NCI-H128 (cell line): Measurements from ENCODE around the gene VEGFA.

Experiments
- DNase-seq: peaks from one replicate; lab custom pipeline; 2025; ENCODE audit not compliant: unreplicated experiment; lab: John Stamatoyannopoulos, UW

VEGFA gene

DNA sequence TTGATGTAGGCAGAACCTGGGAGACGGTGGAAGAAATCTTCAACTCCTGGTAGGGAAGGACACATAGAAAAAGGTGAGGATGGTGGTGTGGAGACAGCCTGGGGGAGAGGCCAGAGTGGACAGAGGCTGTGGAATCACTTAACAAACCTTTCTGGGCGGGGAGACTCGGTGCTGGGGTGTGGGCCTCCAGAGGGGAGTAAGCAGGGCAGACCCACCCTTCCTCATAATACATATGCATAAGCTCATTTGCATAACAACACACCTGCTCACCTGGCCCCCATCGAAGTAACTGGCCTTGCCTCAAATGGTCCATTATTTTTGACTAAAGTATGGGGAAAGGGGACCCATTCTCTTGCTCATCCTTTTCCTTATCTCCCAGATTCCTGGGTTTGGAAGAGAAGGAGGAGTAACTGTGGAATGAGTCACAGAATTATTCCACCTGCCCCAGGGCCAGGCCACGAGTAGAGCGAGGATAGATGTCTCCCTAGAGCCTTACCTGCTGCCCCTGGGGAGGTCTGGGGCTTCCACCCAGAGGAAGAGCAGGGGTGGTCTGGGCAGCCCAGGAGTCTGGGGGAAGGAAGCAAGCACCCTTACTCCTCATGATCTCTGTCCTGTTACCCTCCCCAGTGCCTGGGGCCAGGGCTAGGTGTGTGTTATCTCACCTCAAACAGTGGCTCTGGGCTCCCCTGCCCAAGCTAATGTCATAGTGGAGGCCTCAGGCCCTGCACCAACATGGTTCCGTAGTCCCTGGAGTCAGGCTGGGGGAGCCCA, 10.7 kb upstream of the VEGFA start:
- no peak for DNase-seq

DNA sequence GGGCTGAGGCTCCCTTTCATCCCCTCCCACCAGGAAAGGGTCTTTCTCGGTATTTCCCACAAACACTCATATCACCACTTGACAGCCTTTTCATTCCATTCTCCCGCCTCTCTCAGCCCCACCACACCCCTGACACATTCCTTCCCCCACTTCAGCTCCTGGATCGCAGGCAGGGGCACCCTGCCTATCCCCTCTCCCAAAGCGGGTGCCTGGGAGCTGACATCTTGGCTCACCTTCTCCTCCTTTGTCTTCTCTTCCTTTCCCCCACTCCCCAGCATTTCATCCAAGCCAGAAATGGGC, 10.2 kb upstream of the VEGFA start:
- no peak for DNase-seq

DNA sequence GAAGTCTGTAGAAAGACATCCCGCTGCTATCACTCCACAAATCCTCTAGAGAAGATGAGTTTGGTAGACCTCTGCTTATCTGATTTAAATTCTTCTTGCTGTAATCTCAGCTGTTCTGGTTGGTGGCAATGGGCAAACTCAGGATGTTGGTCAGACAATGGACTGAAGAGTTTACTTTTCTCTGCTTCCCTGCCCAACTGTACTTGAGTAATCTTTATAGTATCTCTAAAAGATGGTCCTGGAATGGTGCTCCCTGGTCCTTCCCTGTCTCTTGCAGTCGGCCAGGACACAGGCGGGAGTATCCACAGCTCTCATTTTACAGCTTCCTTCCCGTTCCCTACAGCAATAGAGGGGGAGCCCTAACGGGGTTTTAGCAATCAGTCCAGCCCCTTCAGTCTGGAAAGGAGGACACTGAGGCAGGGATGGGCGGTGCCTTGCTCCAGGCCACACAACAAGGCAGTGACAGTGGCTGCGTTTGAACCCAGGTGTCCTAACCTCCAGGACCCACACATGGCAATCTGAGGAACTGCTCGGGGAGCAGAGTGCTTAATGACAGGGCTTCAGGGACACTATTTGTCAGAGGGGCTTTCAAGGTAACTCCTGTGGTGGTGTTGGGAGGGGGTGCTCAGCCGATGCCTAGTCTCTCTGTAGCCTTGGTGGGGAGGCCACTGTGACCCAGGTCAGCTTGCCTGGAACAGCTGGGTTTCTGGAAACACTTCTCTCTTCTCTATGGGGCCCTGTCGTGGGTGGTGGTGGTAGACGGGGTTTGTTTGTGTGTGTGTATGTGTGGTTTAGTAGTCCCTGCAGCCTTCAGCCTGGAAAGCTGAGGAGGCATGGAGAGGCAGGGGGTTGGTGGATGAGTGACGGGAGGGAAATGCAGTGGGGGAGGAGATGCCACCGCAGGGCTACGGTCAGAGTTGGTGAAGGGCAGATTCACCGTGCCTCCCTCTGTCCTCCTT, 9.5 kb upstream of the VEGFA start:
- DNase-seq, result no peak

DNA sequence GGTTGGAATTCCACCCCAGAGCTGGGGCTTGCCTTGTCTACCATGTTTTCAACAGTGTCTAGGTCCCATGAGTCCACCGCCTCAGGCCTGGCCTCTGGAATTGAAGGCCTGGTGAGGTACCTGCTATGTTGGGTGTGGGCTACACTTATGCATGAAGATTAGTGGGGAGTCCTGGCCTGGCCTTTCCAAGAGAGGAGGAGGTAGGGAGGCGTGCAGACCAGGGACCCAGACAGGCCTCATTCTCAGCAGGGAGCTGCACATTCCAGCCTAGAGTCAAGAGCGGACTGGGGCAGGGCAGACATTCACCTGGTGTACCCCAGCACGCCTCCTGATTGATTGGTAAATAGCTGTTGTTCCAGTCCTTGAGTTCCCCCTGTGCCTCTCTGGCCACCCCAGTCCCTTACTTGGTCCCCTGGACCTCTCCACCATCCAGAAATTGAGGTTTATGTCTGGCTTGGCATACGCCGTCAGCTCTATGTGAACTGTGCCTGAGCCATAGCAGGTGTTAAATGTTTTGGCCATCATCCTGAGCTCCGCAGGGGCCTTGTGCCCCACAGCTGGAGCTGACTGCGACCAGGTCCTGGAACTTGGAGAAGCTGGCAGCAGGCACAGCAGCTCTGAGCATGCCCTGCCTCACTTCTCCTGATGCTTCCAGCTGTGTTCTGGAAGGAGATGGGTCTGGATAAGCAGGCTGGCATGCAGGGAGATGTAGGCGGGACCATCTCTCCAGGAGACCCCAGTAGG, 8.2 kb upstream of the VEGFA start:
- no peak for DNase-seq

DNA sequence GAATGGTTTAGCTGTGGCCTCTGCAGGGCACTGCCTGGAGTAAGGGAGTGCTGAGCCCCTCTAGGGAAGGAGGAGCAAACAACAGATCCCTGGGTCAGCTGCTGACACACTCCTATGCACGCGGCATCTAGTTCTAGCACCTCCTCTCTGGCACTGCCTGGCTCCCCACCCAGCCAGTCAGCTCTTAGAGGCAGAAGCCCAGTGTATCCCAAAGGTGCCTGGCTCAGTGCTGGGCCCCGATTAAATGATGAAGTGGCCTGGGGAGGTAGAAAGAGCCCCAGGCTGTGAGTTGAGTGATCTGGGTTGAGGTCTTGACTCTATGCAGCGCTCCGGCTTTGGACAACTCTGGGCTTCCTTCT, 7.6 kb upstream of the VEGFA start:
- no peak for DNase-seq

DNA sequence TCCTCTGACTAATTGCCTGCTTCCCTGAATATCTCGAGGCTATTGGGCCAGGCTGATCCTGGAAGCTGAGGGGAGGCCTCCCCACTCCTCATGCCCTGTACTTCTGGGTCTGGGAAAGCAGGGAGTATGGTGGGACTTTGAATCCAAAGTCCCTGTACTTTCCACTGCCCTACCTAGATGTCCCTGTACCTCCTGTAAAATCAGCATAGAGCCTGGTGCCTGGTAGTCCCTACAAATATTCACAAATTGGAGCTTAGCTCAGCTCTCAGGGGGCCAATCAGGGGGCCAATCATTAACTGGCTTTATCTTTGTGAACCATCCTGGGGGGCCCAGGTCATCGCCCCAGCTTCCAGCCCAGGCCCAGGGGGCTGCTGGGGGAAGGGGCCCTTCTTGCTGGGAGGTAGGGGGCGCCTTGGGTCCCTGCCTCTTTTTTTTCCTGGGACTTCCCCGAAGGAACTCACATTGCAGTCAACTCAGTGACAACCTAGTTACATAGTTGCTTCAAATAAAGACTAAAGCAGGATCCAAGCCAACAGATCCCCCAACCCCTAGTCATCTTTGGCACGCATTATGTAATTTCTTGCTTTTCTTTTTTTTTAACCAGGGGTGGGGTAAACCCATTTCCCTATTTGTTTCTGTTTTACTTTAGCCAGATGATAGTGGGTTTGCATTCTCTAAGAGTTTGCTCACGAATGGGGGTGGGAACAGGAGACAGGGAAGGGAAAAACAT, 6.9 kb upstream of the VEGFA start:
- DNase-seq, result no peak

DNA sequence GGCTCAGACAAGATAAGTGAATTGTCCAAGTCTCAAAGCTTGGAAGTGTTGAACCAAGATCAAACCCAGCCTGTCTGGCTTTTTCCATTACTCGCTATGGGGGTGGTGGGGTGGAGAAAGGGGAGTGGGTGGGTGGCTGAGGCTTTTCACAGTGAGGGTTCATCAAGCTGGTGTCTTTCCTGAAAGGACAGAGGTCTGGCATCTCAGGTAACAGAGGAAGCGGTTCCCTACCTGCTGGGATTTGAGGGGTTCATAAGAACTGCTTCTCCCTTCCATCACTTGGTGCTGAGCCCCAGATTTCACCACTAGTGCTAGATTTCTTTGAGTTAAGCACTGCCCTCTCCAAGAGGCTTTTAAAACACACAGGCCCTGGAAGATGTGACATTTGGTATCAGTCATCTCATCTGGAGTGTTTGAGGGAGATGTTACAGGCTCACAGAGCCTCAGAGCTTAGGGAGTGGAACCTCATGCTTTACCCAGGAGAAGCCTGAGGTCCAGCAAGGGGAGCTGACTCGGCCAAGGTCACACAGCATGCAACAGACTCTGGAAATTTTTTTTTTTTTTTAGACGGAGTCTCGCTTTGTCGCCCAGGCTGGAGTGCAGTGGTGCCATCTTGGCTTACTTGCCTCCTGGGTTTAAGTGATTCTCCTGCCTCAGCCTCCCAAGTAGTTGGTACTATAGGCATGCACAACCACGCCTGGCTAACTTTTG, 6.0 kb upstream of the VEGFA start:
- no peak for DNase-seq

DNA sequence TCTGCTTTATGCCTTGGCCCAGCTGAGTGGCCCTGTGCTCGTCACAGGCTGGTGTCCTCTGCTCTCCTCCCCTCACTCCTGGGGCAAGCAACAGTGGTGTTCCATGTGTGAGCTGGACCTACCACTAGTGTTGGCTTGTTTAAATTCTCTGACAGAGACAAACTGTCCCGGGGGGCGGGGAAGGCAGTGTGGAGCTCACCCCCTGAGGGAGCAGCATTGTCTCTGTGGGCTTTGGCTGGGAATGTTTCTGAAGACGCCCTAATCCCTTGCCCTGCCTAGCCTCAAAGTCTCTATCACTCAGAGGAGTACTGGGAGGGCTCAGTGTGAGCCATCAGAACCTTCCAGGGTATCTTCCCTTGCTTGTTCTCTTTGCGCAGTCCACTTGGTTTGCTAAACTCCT, 5.2 kb upstream of the VEGFA start:
- DNase-seq, result no peak

DNA sequence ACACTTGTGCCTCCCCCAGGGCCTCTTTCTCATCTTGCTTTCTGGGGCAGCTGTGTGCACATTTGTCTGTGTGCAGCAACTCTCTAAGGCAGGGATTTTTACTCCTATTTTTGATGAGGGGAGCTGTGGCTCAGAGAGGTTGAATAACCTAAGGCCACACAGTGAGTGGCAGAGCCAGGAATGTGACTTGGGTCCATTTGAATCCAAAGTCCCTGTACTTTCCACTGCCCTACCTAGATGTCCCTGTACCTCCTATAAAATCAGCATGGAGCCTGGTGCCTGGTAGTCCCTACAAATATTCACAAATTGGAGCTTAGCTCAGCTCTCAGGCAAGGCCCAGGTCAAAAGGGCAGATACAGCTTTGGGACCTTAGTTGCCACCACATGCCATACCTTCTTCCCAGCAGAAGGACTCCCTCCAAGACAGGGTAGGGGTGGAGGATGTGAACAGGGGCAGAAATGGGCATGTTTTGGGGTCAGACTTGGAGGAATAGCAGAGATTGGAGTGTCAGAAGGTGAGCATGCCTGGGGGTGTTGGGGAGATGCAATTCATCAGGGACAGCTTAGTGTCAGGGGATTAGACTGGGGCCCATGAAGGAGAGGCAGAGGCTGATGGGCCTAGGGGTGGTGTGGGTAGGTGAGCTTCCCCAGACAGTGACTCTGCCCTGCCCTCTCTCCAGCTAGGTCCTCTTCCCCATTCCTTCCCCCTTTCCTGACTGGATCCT, 4.1 kb upstream of the VEGFA start:
- no peak for DNase-seq

DNA sequence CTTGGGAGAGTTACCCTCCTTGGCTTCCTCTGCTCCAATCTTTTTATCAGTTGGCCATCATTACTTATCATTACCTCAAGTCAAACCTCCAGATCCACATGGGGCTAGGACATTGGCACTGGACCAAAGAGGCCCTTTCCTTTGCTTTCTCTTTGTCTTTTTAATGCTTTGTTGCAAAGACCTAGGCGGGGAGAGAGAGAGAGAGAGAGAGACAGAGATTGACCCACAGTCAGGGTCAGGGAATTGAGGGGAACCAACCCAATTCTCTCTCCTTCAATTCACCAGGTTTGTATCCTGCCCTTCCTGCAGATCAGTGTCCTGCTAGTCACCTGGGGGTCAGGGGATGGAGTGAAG, 3.5 kb upstream of the VEGFA start:
- no peak for DNase-seq

DNA sequence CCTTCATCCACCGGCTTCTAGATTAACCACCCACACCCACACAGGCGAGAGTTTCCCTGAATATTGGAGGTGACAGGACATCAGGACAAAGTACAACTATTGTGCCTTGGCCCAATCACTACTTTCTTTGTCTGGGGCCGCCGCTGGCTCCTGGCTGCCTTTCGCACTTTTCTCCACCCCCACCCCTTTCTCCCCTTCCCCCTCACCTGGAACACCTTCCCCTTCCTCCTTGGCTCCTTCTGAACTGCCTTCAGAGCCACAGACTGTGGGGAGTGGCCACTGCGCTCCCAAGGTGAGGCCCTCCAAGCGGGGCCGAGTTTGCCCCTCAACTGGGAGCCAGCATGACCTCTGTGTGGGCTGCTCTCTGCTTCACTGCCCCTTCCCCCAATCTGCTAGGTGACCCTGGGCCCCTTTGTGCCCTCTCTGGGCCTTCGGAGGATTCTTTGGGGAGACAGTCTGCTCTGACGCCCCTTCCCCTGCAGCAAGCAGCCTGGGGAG, 3.0 kb upstream of the VEGFA start:
- no peak for DNase-seq

DNA sequence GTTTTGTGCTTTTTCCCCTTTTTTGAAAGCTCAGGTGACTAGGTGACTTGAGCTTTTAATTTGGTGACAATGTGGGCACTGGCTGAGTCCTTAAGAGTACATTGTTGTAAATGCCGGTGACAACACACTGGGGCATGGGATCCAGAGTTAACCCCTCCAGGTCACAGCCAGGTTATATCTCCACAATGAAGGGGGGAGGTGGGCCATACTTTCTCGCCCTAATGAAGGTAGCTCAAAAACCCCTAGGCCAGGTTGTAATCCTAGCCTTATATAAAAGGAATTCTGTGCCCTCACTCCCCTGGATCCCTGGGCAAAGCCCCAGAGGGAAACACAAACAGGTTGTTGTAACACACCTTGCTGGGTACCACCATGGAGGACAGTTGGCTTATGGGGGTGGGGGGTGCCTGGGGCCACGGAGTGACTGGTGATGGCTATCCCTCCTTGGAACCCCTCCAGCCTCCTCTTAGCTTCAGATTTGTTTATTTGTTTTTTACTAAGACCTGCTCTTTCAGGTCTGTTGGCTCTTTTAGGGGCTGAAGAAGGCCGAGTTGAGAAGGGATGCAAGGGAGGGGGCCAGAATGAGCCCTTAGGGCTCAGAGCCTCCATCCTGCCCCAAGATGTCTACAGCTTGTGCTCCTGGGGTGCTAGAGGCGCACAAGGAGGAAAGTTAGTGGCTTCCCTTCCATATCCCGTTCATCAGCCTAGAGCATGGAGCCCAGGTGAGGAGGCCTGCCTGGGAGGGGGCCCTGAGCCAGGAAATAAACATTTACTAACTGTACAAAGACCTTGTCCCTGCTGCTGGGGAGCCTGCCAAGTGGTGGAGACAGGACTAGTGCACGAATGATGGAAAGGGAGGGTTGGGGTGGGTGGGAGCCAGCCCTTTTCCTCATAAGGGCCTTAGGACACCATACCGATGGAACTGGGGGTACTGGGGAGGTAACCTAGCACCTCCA, 2.2 kb upstream of the VEGFA start:
- DNase-seq, result no peak

DNA sequence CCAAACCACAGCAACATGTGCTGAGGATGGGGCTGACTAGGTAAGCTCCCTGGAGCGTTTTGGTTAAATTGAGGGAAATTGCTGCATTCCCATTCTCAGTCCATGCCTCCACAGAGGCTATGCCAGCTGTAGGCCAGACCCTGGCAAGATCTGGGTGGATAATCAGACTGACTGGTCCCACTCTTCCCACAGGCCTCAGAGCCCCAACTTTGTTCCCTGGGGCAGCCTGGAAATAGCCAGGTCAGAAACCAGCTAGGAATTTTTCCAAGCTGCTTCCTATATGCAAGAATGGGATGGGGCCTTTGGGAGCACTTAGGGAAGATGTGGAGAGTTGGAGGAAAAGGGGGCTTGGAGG, 1.5 kb upstream of the VEGFA start:
- DNase-seq, result no peak

DNA sequence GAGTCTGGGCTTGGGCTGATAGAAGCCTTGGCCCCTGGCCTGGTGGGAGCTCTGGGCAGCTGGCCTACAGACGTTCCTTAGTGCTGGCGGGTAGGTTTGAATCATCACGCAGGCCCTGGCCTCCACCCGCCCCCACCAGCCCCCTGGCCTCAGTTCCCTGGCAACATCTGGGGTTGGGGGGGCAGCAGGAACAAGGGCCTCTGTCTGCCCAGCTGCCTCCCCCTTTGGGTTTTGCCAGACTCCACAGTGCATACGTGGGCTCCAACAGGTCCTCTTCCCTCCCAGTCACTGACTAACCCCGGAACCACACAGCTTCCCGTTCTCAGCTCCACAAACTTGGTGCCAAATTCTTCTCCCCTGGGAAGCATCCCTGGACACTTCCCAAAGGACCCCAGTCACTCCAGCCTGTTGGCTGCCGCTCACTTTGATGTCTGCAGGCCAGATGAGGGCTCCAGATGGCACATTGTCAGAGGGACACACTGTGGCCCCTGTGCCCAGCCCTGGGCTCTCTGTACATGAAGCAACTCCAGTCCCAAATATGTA, 957 bp upstream of the VEGFA start:
- DNase-seq, result no peak

DNA sequence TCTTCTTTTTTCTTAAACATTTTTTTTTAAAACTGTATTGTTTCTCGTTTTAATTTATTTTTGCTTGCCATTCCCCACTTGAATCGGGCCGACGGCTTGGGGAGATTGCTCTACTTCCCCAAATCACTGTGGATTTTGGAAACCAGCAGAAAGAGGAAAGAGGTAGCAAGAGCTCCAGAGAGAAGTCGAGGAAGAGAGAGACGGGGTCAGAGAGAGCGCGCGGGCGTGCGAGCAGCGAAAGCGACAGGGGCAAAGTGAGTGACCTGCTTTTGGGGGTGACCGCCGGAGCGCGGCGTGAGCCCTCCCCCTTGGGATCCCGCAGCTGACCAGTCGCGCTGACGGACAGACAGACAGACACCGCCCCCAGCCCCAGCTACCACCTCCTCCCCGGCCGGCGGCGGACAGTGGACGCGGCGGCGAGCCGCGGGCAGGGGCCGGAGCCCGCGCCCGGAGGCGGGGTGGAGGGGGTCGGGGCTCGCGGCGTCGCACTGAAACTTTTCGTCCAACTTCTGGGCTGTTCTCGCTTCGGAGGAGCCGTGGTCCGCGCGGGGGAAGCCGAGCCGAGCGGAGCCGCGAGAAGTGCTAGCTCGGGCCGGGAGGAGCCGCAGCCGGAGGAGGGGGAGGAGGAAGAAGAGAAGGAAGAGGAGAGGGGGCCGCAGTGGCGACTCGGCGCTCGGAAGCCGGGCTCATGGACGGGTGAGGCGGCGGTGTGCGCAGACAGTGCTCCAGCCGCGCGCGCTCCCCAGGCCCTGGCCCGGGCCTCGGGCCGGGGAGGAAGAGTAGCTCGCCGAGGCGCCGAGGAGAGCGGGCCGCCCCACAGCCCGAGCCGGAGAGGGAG, 580 bp downstream of the VEGFA start:
- no peak for DNase-seq

DNA sequence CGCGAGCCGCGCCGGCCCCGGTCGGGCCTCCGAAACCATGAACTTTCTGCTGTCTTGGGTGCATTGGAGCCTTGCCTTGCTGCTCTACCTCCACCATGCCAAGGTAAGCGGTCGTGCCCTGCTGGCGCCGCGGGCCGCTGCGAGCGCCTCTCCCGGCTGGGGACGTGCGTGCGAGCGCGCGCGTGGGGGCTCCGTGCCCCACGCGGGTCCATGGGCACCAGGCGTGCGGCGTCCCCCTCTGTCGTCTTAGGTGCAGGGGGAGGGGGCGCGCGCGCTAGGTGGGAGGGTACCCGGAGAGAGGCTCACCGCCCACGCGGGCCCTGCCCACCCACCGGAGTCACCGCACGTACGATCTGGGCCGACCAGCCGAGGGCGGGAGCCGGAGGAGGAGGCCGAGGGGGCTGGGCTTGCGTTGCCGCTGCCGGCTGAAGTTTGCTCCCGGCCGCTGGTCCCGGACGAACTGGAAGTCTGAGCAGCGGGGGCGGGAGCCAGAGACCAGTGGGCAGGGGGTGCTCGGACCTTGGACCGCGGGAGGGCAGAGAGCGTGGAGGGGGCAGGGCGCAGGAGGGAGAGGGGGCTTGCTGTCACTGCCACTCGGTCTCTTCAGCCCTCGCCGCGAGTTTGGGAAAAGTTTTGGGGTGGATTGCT, 1.3 kb downstream of the VEGFA start:
- DNase-seq, result no peak
